A673 (cell line): ENCODE measurements around the gene LEAP2.

Source experiments
- EZH2 ChIP-seq: fragments of 200-600 bp; sonication (generic); IDR thresholded peaks from 2 replicates; pipeline ENCODE4 v1.6.1; 2017; ENCODE audit warnings: borderline replicate concordance, low read depth, mild to moderate bottlenecking, mixed read lengths, antibody characterized with exemption, low read length; ENCODE audit not compliant: poor library complexity, severe bottlenecking
- TF ChIP-seq, protein P1 (sequence below): fragments of 300-800, 200-600 bp; sonication (generic); conservative IDR thresholded peaks from 2 replicates; pipeline ENCODE4 v1.5.1; 2017; ENCODE audit warnings: low read depth, mild to moderate bottlenecking, antibody characterized with exemption, low read length, moderate library complexity, mixed read lengths

DNA sequence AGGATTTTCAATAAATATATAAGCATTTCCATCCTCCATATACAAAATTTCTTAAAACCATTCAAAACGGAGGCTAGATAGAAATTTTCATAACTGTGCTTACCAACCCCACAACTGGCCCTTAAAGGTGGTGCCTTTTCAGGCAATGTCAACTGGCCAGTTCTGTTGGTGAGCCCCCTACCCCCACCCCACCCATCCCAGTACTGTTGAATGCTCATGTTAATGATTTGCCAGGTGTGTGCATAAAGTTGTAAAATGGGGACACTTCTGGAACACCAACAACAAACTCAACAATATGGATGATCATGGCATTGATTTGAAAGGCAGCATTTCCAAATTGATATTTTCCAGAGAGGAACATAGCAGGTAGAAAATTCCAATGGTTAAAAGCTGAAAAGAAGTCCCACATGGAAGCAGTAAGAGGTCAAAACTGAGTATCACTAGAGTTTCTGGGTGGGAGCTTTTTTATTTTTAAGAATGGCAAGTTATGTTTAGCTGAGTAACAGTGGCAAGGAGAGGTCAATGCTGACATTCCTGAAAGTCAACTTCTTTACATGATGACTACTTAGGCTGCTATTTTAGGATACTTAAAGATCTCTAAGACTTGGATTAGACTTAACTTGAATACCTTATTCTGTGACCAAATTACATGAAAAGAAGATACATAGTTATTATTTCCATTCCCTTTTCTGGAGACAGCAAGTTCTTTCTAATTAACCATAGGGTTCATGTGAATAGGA lies 2.7 kb downstream of the LEAP2 start:
- TF ChIP-seq, protein P1, sequence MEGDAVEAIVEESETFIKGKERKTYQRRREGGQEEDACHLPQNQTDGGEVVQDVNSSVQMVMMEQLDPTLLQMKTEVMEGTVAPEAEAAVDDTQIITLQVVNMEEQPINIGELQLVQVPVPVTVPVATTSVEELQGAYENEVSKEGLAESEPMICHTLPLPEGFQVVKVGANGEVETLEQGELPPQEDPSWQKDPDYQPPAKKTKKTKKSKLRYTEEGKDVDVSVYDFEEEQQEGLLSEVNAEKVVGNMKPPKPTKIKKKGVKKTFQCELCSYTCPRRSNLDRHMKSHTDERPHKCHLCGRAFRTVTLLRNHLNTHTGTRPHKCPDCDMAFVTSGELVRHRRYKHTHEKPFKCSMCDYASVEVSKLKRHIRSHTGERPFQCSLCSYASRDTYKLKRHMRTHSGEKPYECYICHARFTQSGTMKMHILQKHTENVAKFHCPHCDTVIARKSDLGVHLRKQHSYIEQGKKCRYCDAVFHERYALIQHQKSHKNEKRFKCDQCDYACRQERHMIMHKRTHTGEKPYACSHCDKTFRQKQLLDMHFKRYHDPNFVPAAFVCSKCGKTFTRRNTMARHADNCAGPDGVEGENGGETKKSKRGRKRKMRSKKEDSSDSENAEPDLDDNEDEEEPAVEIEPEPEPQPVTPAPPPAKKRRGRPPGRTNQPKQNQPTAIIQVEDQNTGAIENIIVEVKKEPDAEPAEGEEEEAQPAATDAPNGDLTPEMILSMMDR: no peak
- no peak for TF ChIP-seq EZH2
